ENCODE measurements around the gene YWHAQ. TPM values are rescaled to one million over a fixed set of nuclear protein-coding genes. Genes with fewer than 3 reads are reported as not detected.

Gene YWHAQ
- total and polyA plus RNA-seq, 2 of the 4 experiments (the other 2 are of a cell fraction), result 196 to 255 TPM

DNA sequence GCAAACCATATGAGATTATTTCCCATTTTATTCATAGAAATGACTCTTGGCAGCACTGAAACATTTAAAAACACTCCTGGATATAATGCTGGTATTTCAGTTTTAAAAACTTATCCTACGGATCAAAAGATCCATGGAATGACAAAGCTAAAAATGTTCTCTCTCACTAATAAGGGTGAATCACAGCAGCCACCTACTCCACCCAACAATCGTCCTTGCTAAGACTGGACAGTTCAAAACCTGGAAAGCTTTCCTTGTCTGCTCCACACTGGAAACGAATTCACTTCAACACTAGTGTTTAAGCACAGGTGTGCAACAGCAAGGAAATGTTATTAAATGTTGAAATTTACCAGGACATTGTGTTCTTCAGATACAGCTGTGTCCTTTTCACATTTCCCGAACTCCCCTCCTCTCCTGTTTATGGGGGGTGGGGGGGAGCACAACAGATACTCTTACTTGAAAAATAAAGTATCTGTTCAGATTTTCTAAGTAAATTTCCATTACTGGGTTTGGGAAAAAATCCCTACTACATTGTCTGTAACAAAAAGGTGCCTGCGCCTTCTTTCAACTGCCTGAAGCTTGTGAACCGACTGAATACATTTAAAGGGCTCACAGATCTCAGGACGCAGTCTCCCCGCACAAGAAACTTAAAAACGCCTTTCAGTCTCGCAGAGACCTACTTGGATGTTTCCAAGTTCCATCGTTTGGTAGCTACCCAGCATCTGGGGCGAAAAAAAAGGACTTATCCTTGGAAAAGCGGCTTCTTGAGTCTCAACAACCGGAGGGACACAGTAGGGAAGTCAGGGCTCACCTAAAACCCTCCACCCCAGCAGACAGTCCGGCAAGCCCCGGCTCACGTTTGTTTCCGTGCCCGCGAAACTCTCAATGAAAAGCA is 1.3 kb downstream of the YWHAQ start:
- ATAC-seq (ENCODE audit: low read depth), result no peak
- CTCF ChIA-PET, result interaction anchor here (0.6 to 1.0 kb wide), 2 partner anchors 10 to 41 kb away, joined by 3 to 5 read pairs; no protein-coding TSS in a partner anchor
- H4K20me1 ChIP-seq (ENCODE audit: insufficient read depth, low read length), result peaks cover 53% of the 10 kb centered on the region

More for the DNA sequence above, 1.3 kb downstream of the YWHAQ start:
- Histone ChIP-seq H2BK15ac (ENCODE audit: low read depth, low read length) (no peak overlapping the region), H3K36me3 (ENCODE audit: control insufficient read depth, insufficient read depth, low read length) (peaks cover 12% of the 10 kb centered on the region), H3K9ac (ENCODE audit: low read depth, low read length) (peak overlapping the region; percentile 98), H3K27me3 (ENCODE audit: control insufficient read depth, insufficient read depth, low read length) (no peaks in the 10 kb centered on the region), H4K5ac (ENCODE audit: low read depth, low read length) (peak overlapping the region; percentile 61; the same call in 1 of the 2 replicates), H3K4me2 (ENCODE audit: low read depth, low read length) (peak overlapping the region; percentile 100), H2BK20ac (ENCODE audit: low read depth, low read length) (no peak overlapping the region), H4K8ac (ENCODE audit: low read depth in 2 of 2, low read length in 2 of 2) (peak overlapping the region; percentile 54 to 77; a peak in 2 of 4 replicates), H3K4me1 (ENCODE audit: control insufficient read depth, insufficient read depth, low read length) (peaks cover 12% of the 10 kb centered on the region), H2AK9ac (replicated peaks; ENCODE audit: low read depth, low read length, poor library complexity) (peak overlapping the region; percentile 63), H3K79me1 (ENCODE audit: low read depth in 1 of 2, low read length in 2 of 2) (peaks cover under 1 to 26% of the 10 kb centered on the region in 2 experiments; a peak in 3 of 4 replicates), H3K18ac (ENCODE audit: low read depth, low read length) (peak overlapping the region; percentile 83; the same call in 1 of the 2 replicates), H3K23ac (ENCODE audit: low read depth, low read length) (peak overlapping the region; percentile 93), H3K9me3 (ENCODE audit: control insufficient read depth, insufficient read depth, low read length) (no peaks in the 10 kb centered on the region), H2AK5ac (ENCODE audit: low read depth, low read length) (peak overlapping the region; percentile 91), H3K14ac (replicated peaks; ENCODE audit: low read depth, low read length) (peak overlapping the region; percentile 91), H3K9me1 (ENCODE audit: insufficient read depth, low read length) (0 out of 2 replicates have a peak, but pooled peaks cover 6% of the 10 kb centered on the region), H2BK120ac (ENCODE audit: low read depth, low read length) (peak overlapping the region; percentile 56), H3K27ac (ENCODE audit: insufficient read depth, low read length) (peak overlapping the region; percentile 98), H2BK5ac (ENCODE audit: low read depth, low read length, poor library complexity, severe bottlenecking) (peak overlapping the region; percentile 87), H3K56ac (ENCODE audit: extremely low read depth, insufficient read depth, low read length) (peak overlapping the region; percentile 81), H3K4me3 (ENCODE audit: insufficient read depth, low read depth, low read length) (peak overlapping the region; percentile 97), H3K4ac (ENCODE audit: low read depth, low read length) (peak overlapping the region; percentile 91), H2AFZ (replicated peaks; ENCODE audit: low read length, poor library complexity) (no peak overlapping the region), H4K91ac (ENCODE audit: insufficient read depth, low read depth, low read length) (peak overlapping the region; percentile 84)
- in situ Hi-C loops (cut with MboI; ENCODE audit: low sequenced_read_pairs), result no loop called here
- dilution Hi-C loops (cut with HindIII; ENCODE audit: low sequenced_read_pairs, unreplicated experiment), result no loop called here
- peak; percentile 46 for DNase-seq
- intact Hi-C loops (cut with micrococcal nuclease), result loop anchor here (1.0 to 10.0 kb wide), 6 partner anchors 17 to 485 kb away; partner anchors contain the start of genes CPSF3 and ITGB1BP1
- TF ChIP-seq CHD1 (IDR thresholded peaks at IDR 0.05; ENCODE audit: low read depth, low read length), result no peak
- peak; percentile 54; the same call in 1 of the 2 replicates for TF ChIP-seq NFE2L2 (IDR thresholded peaks at IDR 0.05; ENCODE audit: low read depth, low read length)
- BruUV-seq (replicated peaks), result no TSS peak
- WGBS, 2 experiments (ENCODE audit: extremely low coverage in 2 of 2, insufficient read length in 1 of 2), result 0% methylated on average over 7 of the region's 20 CpGs; no CpG with 5 or more reads in 1 of the 2 experiments
- POLR2A ChIA-PET (ENCODE audit: unreplicated experiment), result interaction anchor here (0.6 to 1.1 kb wide), 2 partner anchors 59 to 110 kb away, joined by 3 to 5 read pairs; no protein-coding TSS in a partner anchor
